Ishikawa (cell line): ENCODE data around the gene LRIG2.
A peak's percentile ranks its signal among the peaks of the same experiment; 100 is the strongest.

Experiments
- CEBPB ChIP-seq: IDR thresholded peaks from 2 replicates; pipeline ENCODE4 v1.6.1; 2012
- CREB1 ChIP-seq: IDR thresholded peaks from 2 replicates; pipeline ENCODE4 v1.6.1; 2012; ENCODE audit warnings: low read depth
- EGR1 ChIP-seq: IDR thresholded peaks from 2 replicates; pipeline ENCODE4 v1.6.1; 2012
- EP300 ChIP-seq: IDR thresholded peaks from 2 replicates; pipeline ENCODE4 v1.6.1; 2012; ENCODE audit warnings: borderline replicate concordance
- FOXM1 ChIP-seq: IDR thresholded peaks from 2 replicates; pipeline ENCODE4 v1.6.1; 2012; ENCODE audit warnings: low read depth, borderline replicate concordance
- NFIC ChIP-seq: IDR thresholded peaks from 2 replicates; pipeline ENCODE4 v1.6.1; 2012
- RAD21 ChIP-seq: IDR thresholded peaks from 2 replicates; pipeline ENCODE4 v1.6.1; 2012; ENCODE audit warnings: low read depth
- TAF1 ChIP-seq: IDR thresholded peaks from 2 replicates; pipeline ENCODE4 v1.6.1; 2012; ENCODE audit warnings: low read depth, mild to moderate bottlenecking
- TCF12 ChIP-seq: IDR thresholded peaks from 2 replicates; pipeline ENCODE4 v1.6.1; 2012; ENCODE audit warnings: low read depth
- TEAD4 ChIP-seq: IDR thresholded peaks from 2 replicates; pipeline ENCODE4 v1.6.1; 2012
- YY1 ChIP-seq: IDR thresholded peaks from 2 replicates; pipeline ENCODE4 v1.6.1; 2012; ENCODE audit warnings: low read depth
- ZBTB7A ChIP-seq: IDR thresholded peaks from 2 replicates; pipeline ENCODE4 v1.6.1; 2012; ENCODE audit warnings: low read depth
- TF ChIP-seq, protein P1 (sequence below): IDR thresholded peaks from 2 replicates; pipeline ENCODE4 v1.6.1; 2012
- TF ChIP-seq, protein P2 (sequence below): IDR thresholded peaks from 2 replicates; pipeline ENCODE4 v1.6.1; 2012
- TF ChIP-seq, protein P3 (sequence below): IDR thresholded peaks from 2 replicates; pipeline ENCODE4 v1.6.1; 2012; ENCODE audit warnings: low read depth, mild to moderate bottlenecking

Gene LRIG2

GRCh38 chr1:113057006-113057405 lies 16.0 kb upstream of the LRIG2 start:
- TF ChIP-seq EP300 (no peak), TCF12 (no peak), TEAD4 (no peak), CEBPB (no peak), CREB1 (no peak), TAF1 (no peak), FOXM1 (no peak), NFIC (no peak), ZBTB7A (no peak), RAD21 (no peak), YY1 (no peak), EGR1 (no peak)
- TF ChIP-seq, protein P1, sequence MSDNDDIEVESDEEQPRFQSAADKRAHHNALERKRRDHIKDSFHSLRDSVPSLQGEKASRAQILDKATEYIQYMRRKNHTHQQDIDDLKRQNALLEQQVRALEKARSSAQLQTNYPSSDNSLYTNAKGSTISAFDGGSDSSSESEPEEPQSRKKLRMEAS: no peak
- TF ChIP-seq, protein P2, sequence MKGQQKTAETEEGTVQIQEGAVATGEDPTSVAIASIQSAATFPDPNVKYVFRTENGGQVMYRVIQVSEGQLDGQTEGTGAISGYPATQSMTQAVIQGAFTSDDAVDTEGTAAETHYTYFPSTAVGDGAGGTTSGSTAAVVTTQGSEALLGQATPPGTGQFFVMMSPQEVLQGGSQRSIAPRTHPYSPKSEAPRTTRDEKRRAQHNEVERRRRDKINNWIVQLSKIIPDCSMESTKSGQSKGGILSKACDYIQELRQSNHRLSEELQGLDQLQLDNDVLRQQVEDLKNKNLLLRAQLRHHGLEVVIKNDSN: no peak
- TF ChIP-seq, protein P3, sequence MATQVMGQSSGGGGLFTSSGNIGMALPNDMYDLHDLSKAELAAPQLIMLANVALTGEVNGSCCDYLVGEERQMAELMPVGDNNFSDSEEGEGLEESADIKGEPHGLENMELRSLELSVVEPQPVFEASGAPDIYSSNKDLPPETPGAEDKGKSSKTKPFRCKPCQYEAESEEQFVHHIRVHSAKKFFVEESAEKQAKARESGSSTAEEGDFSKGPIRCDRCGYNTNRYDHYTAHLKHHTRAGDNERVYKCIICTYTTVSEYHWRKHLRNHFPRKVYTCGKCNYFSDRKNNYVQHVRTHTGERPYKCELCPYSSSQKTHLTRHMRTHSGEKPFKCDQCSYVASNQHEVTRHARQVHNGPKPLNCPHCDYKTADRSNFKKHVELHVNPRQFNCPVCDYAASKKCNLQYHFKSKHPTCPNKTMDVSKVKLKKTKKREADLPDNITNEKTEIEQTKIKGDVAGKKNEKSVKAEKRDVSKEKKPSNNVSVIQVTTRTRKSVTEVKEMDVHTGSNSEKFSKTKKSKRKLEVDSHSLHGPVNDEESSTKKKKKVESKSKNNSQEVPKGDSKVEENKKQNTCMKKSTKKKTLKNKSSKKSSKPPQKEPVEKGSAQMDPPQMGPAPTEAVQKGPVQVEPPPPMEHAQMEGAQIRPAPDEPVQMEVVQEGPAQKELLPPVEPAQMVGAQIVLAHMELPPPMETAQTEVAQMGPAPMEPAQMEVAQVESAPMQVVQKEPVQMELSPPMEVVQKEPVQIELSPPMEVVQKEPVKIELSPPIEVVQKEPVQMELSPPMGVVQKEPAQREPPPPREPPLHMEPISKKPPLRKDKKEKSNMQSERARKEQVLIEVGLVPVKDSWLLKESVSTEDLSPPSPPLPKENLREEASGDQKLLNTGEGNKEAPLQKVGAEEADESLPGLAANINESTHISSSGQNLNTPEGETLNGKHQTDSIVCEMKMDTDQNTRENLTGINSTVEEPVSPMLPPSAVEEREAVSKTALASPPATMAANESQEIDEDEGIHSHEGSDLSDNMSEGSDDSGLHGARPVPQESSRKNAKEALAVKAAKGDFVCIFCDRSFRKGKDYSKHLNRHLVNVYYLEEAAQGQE: no peak

GRCh38 chr1:113058941-113059706 lies 13.9 kb upstream of the LRIG2 start:
- TF ChIP-seq EP300: no peak
- TF ChIP-seq NFIC: peak; percentile 60

- TF ChIP-seq, protein P1: no peak
- no peak for TF ChIP-seq TAF1
- TF ChIP-seq TCF12: no peak
Measured at GRCh38 chr1:113072141-113072756, 749 bp upstream of the LRIG2 start.

DNA sequence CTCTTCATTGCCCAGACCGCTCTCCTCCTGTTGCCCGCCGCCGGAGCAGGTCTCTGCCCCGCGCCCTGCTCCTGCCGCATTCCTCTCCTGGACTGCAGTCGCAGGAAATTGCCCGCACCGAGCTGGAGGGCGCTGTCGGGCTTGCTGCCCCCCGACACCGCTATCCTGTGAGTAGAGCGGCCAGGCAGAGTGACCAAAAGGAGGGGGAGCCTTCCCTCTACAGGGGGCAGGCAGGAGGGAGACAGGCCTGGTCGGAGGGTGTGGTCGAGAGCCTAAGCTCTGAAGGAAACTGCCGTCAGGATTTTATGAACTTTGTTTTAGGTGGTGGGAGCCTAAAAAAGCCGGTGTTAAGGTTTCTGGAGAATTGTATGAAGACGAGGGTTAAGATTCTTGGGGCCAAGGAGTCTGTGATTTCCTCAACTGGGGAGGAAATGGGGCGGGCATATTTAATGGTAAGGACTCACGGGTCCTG lies 517 bp downstream of the LRIG2 start:
- TF ChIP-seq, protein P1: no peak
- TF ChIP-seq EP300: peak; percentile 12; the same call in 1 of the 2 replicates

DNA sequence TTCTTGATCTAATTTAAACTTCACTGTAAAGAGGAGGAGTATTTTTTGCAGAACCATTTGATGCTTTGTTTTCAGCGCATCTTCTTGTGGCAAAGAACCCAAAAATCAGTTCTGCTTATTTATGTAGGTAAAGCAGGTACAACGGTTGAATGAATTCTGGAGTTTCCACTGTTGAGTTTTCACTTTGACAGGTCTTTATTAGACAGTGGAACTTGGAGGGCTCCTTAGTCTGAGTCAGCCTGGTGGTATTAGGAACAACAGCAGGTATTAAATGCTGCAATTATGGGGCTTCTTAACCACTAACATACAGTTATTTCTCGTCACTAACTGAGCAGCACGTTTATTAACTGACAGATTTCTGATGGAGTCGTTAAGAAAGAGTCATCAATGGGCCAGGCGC lies 1.2 kb downstream of the LRIG2 start:
- TF ChIP-seq YY1 (no peak), TAF1 (no peak), NFIC (no peak), EP300 (no peak), EGR1 (no peak), FOXM1 (no peak), RAD21 (no peak), CEBPB (no peak), TCF12 (no peak), ZBTB7A (no peak), TEAD4 (no peak), CREB1 (no peak)
- TF ChIP-seq, protein P1: no peak
- TF ChIP-seq, protein P2: no peak
- TF ChIP-seq, protein P3: no peak

DNA sequence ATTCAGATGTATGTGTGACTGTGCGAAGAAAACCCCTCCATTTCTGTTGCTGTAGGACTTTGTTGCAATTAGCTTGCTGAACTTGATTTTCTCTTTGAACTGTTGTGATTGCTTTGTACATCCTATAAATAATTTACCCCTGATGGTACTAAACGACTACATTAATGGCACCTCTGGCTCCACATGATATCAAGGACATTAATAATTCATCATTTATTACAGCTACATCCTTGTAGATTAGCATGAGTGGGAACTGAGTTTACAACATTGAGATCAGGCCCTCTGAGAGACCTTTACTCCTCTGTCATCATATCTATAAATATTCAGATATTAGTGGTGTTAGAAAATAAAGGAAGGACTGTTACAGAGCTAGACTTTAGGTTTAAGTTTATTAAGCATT lies 13.5 kb downstream of the LRIG2 start:
- TF ChIP-seq EP300: no peak
- TF ChIP-seq ZBTB7A: no peak
- TF ChIP-seq CREB1: no peak
- TF ChIP-seq TAF1: no peak
- TF ChIP-seq CEBPB: no peak
- TF ChIP-seq, protein P2: no peak
- no peak for TF ChIP-seq NFIC
- TF ChIP-seq TEAD4: no peak
- TF ChIP-seq TCF12: no peak
- TF ChIP-seq EGR1: no peak
- TF ChIP-seq YY1: no peak
- TF ChIP-seq RAD21: no peak
- TF ChIP-seq, protein P1: no peak
